Glutamatergic neuron (in vitro differentiated cells): ENCODE measurements around the gene BTK. TPM values are rescaled to one million over a fixed set of nuclear protein-coding genes. Genes with fewer than 3 reads are reported as not detected.

Experiments used
- DNase-seq: peaks from one replicate; pipeline ENCODE4 v3.0.0; 2022
- H3K27ac Mint-ChIP-seq: one replicate; pipeline ENCODE4 v1.8.0; 2020; ENCODE audit warnings: mild to moderate bottlenecking, mixed read lengths, inconsistent platforms; ENCODE audit not compliant: unreplicated experiment
- H3K27me3 Mint-ChIP-seq: one replicate; pipeline ENCODE4 v1.8.0; 2020; ENCODE audit warnings: mild to moderate bottlenecking, moderate library complexity, mixed read lengths, inconsistent platforms; ENCODE audit not compliant: unreplicated experiment
- H3K36me3 Mint-ChIP-seq: one replicate; pipeline ENCODE4 v1.8.0; 2020; ENCODE audit warnings: mild to moderate bottlenecking, mixed read lengths, inconsistent platforms; ENCODE audit not compliant: unreplicated experiment
- H3K4me1 Mint-ChIP-seq: one replicate; pipeline ENCODE4 v1.8.0; 2020; ENCODE audit warnings: mild to moderate bottlenecking, low read depth, mixed read lengths, inconsistent platforms; ENCODE audit not compliant: unreplicated experiment
- H3K4me3 Mint-ChIP-seq: one replicate; pipeline ENCODE4 v1.8.0; 2020; ENCODE audit warnings: mild to moderate bottlenecking, mixed read lengths, inconsistent platforms; ENCODE audit not compliant: unreplicated experiment
- H3K9me3 Mint-ChIP-seq: one replicate; pipeline ENCODE4 v1.8.0; 2020; ENCODE audit warnings: mild to moderate bottlenecking, moderate library complexity, mixed read lengths, inconsistent platforms; ENCODE audit not compliant: unreplicated experiment
- CTCF ChIP-seq: fragments of 200-600 bp; sonication (generic); IDR thresholded peaks from one replicate; pipeline ENCODE4 v1.5.0; 2021; ENCODE audit not compliant: partially characterized antibody, unreplicated experiment
- total RNA-seq: library from RNA; stranded (reverse); fragmentation: NEBNext Ultra II Directional; extraction: Animal tissue kit (Norgen Biotek cat#: 25700); gene quantifications from one replicate; pipeline ENCODE4 v1.2.1, GENCODE V29; 2021; ENCODE audit not compliant: unreplicated experiment

BTK gene
- total RNA-seq, 1 donor from 2014 or later = 1.1 TPM

- peaks cover 4% of the 10 kb centered on the region for H3K27me3 Mint-ChIP-seq
- H3K9me3 Mint-ChIP-seq = no peaks in the 10 kb centered on the region
- H3K4me3 Mint-ChIP-seq = no peak overlapping the region
- no peak for DNase-seq
- H3K4me1 Mint-ChIP-seq = no peaks in the 10 kb centered on the region
- no peak overlapping the region for H3K27ac Mint-ChIP-seq
- TF ChIP-seq CTCF = no peak
- H3K36me3 Mint-ChIP-seq = no peaks in the 10 kb centered on the region
Measured at GRCh38 chrX:101362116-101362515, 23.9 kb downstream of the BTK start.

- no peak for DNase-seq
- TF ChIP-seq CTCF = no peak
- H3K4me3 Mint-ChIP-seq = no peak overlapping the region
- H3K36me3 Mint-ChIP-seq = no peaks in the 10 kb centered on the region
- H3K9me3 Mint-ChIP-seq = no peaks in the 10 kb centered on the region
- H3K27ac Mint-ChIP-seq = no peak overlapping the region
- no peaks in the 10 kb centered on the region for H3K4me1 Mint-ChIP-seq
- peaks cover 4% of the 10 kb centered on the region for H3K27me3 Mint-ChIP-seq
Measured at GRCh38 chrX:101360390-101360789, 25.6 kb downstream of the BTK start.

- H3K27me3 Mint-ChIP-seq = peaks cover 4% of the 10 kb centered on the region
- H3K36me3 Mint-ChIP-seq = no peaks in the 10 kb centered on the region
- DNase-seq = no peak
- H3K27ac Mint-ChIP-seq = no peak overlapping the region
- no peaks in the 10 kb centered on the region for H3K9me3 Mint-ChIP-seq
- H3K4me3 Mint-ChIP-seq = no peak overlapping the region
- no peak for TF ChIP-seq CTCF
- H3K4me1 Mint-ChIP-seq = no peaks in the 10 kb centered on the region
Measured at GRCh38 chrX:101359966-101360365, 26.0 kb downstream of the BTK start.

GRCh38 chrX:101357166-101357795, 28.7 kb downstream of the BTK start:
- H3K9me3 Mint-ChIP-seq = peaks cover 3% of the 10 kb centered on the region
- peak; percentile 60 for TF ChIP-seq CTCF
- no peak overlapping the region for H3K27ac Mint-ChIP-seq
- DNase-seq = no peak
- no peak overlapping the region for H3K4me3 Mint-ChIP-seq
- H3K4me1 Mint-ChIP-seq = no peaks in the 10 kb centered on the region
- H3K27me3 Mint-ChIP-seq = peaks cover 4% of the 10 kb centered on the region
- no peaks in the 10 kb centered on the region for H3K36me3 Mint-ChIP-seq

- no peaks in the 10 kb centered on the region for H3K4me1 Mint-ChIP-seq
- no peak overlapping the region for H3K27ac Mint-ChIP-seq
- H3K27me3 Mint-ChIP-seq = no peaks in the 10 kb centered on the region
- no peak for DNase-seq
- H3K36me3 Mint-ChIP-seq = no peaks in the 10 kb centered on the region
- TF ChIP-seq CTCF = no peak
- peak overlapping the region; percentile 83 for H3K4me3 Mint-ChIP-seq
- H3K9me3 Mint-ChIP-seq = peaks cover under 1% of the 10 kb centered on the region
Measured at GRCh38 chrX:101349193-101349562, 36.8 kb downstream of the BTK start.
